Central memory CD4-positive, alpha-beta T cell (primary cell): ENCODE data around the gene PBX3.

Experiments used
- DNase-seq: peaks from one replicate; pipeline ENCODE4 v3.0.0; 2022
- total RNA-seq, 3 experiments: gene quantifications; one replicate each; lab custom pipeline; 2026; lab: John Stamatoyannopoulos, UW

The PBX3 gene
- 10.0 to 25.9 (median 13.8) reads per million in 3 experiments for total RNA-seq

- DNase-seq = peak; percentile 5
Measured at GRCh38 chr9:125747053-125747764, at the start of gene PBX3. TSS of gene PBX3 (plus strand) at chr9:125747373.

GRCh38 chr9:125699870-125700269, 47.3 kb upstream of the PBX3 start:
- no peak for DNase-seq

- no peak for DNase-seq
Measured at GRCh38 chr9:125700791-125701190, 46.4 kb upstream of the PBX3 start.

- DNase-seq = no peak
Measured at GRCh38 chr9:125701351-125701750, 45.8 kb upstream of the PBX3 start.

GRCh38 chr9:125703662-125704061, 43.5 kb upstream of the PBX3 start:
- no peak for DNase-seq

- no peak for DNase-seq
Measured at GRCh38 chr9:125705893-125706292, 41.3 kb upstream of the PBX3 start.

- peak; percentile 89 for DNase-seq
Measured at GRCh38 chr9:125706651-125707471, 40.3 kb upstream of the PBX3 start, which contains the start of gene MAPKAP1. TSS of gene MAPKAP1 (minus strand) at chr9:125707208. CDS start at chr9:125672574, 34,634 bp downstream.

- DNase-seq = no peak
Measured at GRCh38 chr9:125707472-125707804, 39.7 kb upstream of the PBX3 start.

GRCh38 chr9:125726456-125727132, 20.6 kb upstream of the PBX3 start:
- DNase-seq = no peak

GRCh38 chr9:125730168-125730567, 17.0 kb upstream of the PBX3 start:
- no peak for DNase-seq

GRCh38 chr9:125732562-125732961, 14.6 kb upstream of the PBX3 start:
- DNase-seq = no peak

GRCh38 chr9:125739436-125739835, 7.7 kb upstream of the PBX3 start:
- DNase-seq = no peak

- no peak for DNase-seq
Measured at GRCh38 chr9:125742657-125743056, 4.5 kb upstream of the PBX3 start.

- no peak for DNase-seq
Measured at GRCh38 chr9:125743682-125744428, 3.3 kb upstream of the PBX3 start.

- DNase-seq = no peak
Measured at GRCh38 chr9:125744616-125745015, 2.6 kb upstream of the PBX3 start.

GRCh38 chr9:125745018-125745417, 2.2 kb upstream of the PBX3 start:
- no peak for DNase-seq

- DNase-seq = no peak
Measured at GRCh38 chr9:125745682-125746016, 1.5 kb upstream of the PBX3 start.

- DNase-seq = peak; percentile 87
Measured at GRCh38 chr9:125746017-125746773, 978 bp upstream of the PBX3 start.

- DNase-seq = no peak
Measured at GRCh38 chr9:125746774-125747052, 460 bp upstream of the PBX3 start.

- peak; percentile 19 for DNase-seq
Measured at GRCh38 chr9:125747765-125748445, 732 bp downstream of the PBX3 start.

GRCh38 chr9:125748446-125749099, 1.4 kb downstream of the PBX3 start:
- DNase-seq = no peak
